Fibroblast of skin of abdomen (primary cell): ENCODE measurements around the gene MAGI1.
"Not testable (repeated sequence)": the region's sequence is repeated elsewhere in the genome, so short reads cannot be mapped to it uniquely, and the experiment has no call there.

ENCODE experiments used
- DNase-seq: peaks from one replicate; pipeline ENCODE4 v3.0.0-alpha.2; 2013

The MAGI1 gene

DNA sequence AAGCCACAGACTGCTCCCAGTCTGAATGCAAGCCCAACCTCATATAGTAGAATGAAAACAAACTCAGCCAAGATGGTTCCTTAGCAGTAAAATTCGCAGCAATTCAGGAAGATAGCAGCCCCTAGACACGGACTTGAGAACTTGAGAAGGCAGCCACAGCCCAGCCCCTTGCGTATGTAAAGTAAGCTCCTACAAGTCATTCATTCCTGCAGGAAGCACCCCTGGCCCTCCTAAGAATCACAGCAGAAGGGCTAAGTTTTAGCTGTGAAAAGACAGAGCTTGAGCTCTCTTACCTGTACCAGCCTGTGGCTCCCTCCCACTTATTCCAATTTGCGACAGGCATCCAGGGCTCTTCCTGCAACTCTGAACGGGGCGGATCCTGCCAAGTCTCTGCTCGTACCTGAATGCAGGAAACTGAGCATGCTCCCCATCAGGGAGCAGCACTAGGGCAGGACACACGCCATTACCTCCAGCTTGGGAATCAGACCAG, 136.4 kb downstream of the MAGI1 start:
- no peak for DNase-seq

DNA sequence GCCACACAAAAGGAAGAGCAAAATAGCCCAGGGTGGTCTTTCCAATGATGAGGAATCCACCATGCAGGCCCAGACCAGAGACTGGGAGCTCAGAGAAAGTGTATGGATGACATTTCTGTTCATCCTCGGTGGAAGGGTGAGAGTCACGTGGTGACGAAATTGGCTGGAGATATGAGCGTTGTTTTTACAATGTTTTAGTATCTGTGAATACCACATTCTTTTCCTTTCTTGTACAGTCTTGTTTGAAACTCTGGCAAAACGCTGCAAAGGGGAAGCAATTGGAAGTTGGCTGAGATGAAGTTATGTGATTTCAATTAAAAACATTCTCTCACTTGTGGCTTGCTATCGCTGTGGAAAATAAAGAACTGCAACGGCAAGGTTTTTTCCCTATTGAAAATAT, 137.5 kb downstream of the MAGI1 start:
- DNase-seq = peak; percentile 38

DNA sequence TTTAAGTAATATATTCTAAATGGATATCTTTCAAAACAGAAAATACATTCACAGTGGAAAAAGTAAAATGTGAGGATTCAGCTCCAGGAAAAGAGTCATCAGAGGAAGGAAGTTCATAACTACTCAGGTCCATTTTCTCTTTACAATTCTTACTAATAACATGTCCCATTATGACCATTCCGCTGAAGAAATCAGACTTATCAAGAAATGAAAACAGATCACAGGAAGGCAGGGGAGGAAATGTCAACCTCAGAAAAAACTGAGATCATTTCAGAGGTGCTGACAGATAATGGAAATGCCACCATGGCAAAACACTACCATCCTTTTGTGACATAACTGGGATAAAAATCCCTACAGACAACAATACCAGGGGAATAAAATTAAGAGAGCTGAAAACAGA, 139.5 kb downstream of the MAGI1 start:
- DNase-seq = no peak

DNA sequence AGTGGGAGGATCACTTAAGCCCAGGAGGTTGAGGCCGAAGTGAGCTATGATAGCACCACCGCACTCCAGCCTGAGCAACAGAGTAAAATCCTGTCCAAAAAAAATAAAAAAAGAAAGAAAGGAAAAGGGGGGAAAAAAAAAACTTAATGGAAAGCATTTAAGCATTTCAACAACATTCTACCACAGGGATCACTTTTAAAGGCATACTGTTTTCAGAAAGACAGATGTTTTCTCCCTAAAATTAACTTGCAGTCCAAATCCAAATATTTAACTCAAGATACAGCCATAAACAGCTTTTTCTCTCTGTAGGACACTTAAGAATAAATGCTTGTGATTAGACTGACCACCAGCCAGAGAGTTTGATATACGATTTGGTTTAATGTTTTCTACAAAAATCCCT, 141.0 kb downstream of the MAGI1 start:
- no peak for DNase-seq

GRCh38 chr3:65896321-65896720, 142.4 kb downstream of the MAGI1 start:
- DNase-seq = no peak

- DNase-seq = peak; percentile 58
Measured at GRCh38 chr3:65894679-65895453, 143.9 kb downstream of the MAGI1 start.

DNA sequence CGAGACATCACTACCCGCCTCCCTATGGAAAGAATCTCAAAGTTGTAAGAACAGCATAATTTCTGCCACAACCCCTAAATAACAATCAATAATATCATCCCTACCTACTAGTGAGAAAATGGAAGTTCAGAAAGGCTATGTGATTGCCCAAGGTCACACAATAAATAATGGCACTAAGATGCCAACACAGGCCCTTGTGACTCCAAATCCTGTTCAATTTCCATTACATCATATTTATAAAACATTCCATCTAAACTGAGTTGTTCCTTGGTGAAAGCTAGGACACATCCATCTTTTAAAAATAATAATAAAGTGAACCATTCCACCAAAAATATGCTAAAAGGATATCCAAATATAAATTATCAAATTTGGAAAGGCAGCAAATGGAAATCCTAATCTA, 144.6 kb downstream of the MAGI1 start:
- no peak for DNase-seq

DNA sequence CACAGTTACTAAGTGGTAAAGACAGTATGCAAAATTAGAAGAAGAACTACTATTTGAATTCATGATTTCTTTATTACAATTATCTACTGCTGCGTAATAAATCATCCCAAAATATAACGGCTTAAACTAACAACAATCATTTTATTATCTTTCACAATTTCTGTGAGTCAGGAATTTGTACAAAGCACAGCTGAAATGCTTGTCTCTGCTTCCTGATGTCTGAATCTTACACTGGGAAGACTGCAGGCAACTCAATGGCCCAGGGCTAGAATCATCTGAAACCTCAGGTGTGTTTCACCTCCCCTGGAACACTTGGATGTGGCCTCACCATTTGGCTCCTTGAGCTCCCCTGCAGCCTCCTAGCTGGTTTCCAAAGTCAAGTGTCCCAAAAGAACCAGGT, 145.1 kb downstream of the MAGI1 start:
- no peak for DNase-seq

DNA sequence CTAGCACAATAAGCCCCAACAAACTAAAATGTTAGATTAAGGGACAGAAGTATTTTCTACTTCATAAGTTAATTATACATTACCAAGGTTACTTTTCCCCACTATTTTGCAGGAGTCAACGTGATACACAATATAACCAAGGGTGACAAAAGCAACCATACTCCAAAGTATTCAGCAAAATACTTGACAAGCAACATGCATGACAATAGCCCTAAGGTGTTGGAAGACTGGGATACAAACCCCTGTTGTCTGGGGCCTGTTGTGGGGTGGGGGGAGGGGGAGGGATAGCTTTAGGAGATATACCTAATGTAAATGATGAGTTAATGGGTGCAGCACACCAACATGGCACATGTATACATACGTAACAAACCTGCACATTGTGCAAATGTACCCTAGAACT, 147.2 kb downstream of the MAGI1 start:
- DNase-seq = not testable (repeated sequence)

DNA sequence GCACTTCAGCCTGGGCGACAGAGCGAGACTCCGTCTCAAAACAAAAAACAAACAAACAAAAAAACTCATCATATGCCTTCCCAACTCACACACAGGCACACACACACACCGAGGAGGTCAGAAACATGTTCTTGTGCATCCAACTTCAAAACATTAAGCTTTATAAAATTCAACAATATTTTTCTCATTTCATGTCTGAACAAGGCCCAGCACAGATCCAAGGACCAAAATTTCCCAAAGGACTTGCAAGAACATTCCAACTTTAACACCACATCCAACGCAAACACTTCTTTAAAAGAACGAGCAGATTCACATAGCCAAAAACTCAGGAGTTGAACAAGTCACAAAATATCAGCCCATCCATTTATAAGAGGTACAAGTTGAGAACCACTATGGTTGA, 148.4 kb downstream of the MAGI1 start:
- no peak for DNase-seq

- no peak for DNase-seq
Measured at GRCh38 chr3:65889707-65890099, 149.0 kb downstream of the MAGI1 start.

GRCh38 chr3:65888980-65889706, 149.6 kb downstream of the MAGI1 start:
- peak; percentile 98 for DNase-seq

DNA sequence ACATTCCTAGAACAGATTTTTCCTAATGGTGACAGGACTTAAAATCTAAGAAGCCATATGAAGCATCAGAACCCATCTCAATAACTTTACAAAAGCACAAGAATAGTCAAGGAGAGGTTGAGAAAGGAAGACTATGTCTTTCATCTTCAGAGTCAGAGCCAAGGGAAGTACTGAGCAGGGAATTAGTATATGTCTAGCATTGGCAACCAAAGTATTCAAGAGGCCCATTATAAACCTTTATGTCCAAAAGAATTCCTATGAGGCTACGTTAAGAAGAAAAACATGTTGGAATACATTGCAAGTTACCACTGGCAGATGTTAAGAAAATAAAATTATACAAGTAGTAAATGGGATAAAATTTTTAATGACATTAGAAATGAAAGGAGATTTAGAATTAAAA, 150.5 kb downstream of the MAGI1 start:
- peak; percentile 54 for DNase-seq

GRCh38 chr3:65886391-65886790, 152.3 kb downstream of the MAGI1 start:
- no peak for DNase-seq

GRCh38 chr3:65884071-65884470, 154.6 kb downstream of the MAGI1 start:
- DNase-seq = no peak

GRCh38 chr3:65883613-65884012, 155.1 kb downstream of the MAGI1 start:
- no peak for DNase-seq

GRCh38 chr3:65880350-65880749, 158.4 kb downstream of the MAGI1 start:
- DNase-seq = no peak

DNA sequence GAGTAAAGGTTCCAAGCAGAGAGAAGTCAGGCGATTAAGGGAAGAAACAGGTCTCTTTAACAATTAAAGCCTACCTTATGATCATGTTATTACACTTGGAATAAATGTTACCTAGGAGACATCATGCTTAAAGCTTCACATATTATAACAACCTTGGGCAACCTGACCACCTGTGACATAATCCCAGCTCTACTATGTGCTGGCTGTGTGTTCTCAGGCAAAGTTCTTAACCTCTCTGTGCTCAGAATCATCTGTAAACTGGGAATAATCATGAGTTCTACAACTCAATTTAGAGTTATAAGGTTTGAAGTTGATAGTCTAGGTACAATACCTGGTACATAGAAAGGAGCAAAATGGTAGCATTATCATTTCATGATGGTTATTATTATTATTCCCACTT, 159.3 kb downstream of the MAGI1 start:
- no peak for DNase-seq

GRCh38 chr3:65878831-65879230, 159.9 kb downstream of the MAGI1 start:
- no peak for DNase-seq

DNA sequence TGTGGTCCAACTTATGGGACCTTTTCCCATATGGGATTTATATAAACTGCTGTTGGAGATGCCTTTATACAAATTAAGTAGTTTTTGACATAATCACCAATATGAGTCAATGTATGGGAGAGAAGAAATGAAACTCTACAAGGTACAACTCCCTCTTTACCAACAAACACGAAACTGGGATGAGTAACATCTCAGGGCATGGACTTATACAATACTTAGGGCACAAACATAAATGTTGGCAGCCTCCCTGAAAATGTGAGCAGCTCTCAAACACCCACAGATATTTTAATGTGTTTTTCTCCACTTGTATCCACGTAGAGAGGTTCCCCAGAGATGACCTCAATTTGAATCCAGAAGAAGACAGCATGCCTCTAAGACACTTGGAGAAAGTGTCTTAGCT, 161.6 kb downstream of the MAGI1 start:
- DNase-seq = peak; percentile 13

DNA sequence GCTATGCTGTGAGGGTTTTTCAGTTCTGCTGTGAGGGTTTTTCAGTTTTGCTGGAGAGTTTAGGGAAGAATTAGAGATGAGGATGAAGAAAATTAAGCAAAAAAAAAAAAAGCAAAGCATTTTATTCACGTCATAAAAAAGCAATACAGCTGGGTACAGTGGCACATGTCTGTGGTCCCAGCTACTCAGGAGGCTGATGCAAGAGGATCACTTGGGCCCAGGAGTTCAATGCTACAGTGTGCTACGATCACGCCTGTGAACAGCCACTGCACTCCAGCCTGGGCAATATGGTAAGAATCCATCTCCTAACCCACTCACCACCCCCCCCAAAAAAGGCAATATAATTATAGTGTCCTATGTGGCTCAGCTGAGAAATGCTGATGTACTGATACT, 162.7 kb downstream of the MAGI1 start:
- DNase-seq = no peak

DNA sequence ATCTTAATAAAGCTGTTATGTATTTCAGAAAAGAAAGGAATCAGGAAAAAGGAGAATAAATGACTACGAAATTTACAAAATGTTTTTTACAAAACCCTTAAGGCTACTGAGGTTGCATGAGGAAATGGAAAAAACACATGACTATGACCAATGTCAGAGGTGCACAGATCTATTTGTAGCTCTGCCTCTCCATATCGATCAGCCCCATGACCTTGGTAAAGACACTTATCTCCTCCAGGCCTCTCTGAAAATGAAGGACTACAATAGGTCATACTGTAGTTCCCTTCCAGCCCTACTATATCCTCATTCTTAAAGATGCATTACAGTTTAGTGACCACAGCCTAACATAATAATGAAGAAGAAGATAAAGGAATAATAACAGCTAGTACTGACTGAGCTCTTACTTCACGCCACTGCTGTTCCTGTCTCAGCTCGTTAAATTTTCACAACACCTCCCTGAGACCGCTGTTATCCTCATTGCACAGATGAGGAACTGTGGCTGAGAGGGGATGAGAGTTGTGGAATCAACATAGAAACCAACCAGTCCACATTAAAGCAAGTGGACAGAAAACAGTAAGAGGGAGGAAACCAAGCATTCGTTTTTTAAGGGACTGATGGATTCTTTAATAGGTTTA, 163.2 kb downstream of the MAGI1 start:
- no peak for DNase-seq

GRCh38 chr3:65873869-65874268, 164.8 kb downstream of the MAGI1 start:
- DNase-seq = no peak

GRCh38 chr3:65873028-65873427, 165.7 kb downstream of the MAGI1 start:
- DNase-seq = no peak
